Caco-2 (cell line): ENCODE data around the gene CENPV. TPM values are rescaled to one million over a fixed set of nuclear protein-coding genes. Genes with fewer than 3 reads are reported as not detected.

Source experiments
- BruUV-seq: library from RNA; stranded (reverse); fragments of 400-500 nt; replicated peaks from 2 replicates; lab custom pipeline; 2021; lab: Mats Ljungman, UMichigan
- CTCF ChIA-PET: fragments of 300-600 bp; sonication (Branson Sonifier 250); formaldehyde crosslinking; loops from one replicate; lab custom pipeline; 2022; ENCODE audit warnings: antibody characterized with exemption; lab: Charles Lee
- POLR2A ChIA-PET: fragments of 300-600 bp; sonication (Branson Sonifier 250); formaldehyde crosslinking; loops from one replicate; lab custom pipeline; 2022; ENCODE audit warnings: antibody characterized with exemption; lab: Charles Lee
- DNase-seq, 2 experiments: peaks; one replicate each; pipeline versions ENCODE4 v3.0.0 to v3.0.0-alpha.2; 2020 to 2022
- H3K27me3 ChIP-seq: replicated peaks from 2 replicates; pipeline ENCODE4 v1.6.0; 2011; ENCODE audit warnings: low read length; ENCODE audit not compliant: control insufficient read depth, insufficient read depth
- H3K36me3 ChIP-seq: 2 replicates; pipeline ENCODE4 v1.5.1; 2011; ENCODE audit warnings: low read length; ENCODE audit not compliant: control insufficient read depth, insufficient read depth
- H3K4me1 ChIP-seq: fragments of 250-450 bp; sonication (Bioruptor Pico); 2 replicates; pipeline ENCODE4 v1.5.1; 2020; ENCODE audit warnings: mild to moderate bottlenecking
- H3K4me3 ChIP-seq: 2 replicates; pipeline ENCODE4 v1.5.1; 2011; ENCODE audit warnings: low read depth, mild to moderate bottlenecking, control low read depth, low read length
- H3K9me3 ChIP-seq: fragments of 250-450 bp; sonication (Bioruptor Pico); 2 replicates; pipeline ENCODE4 v1.5.1; 2020; ENCODE audit warnings: mild to moderate bottlenecking, moderate library complexity
- H3K27ac Mint-ChIP-seq: one replicate; pipeline ENCODE4 v1.8.0; 2022; ENCODE audit warnings: mixed read lengths; ENCODE audit not compliant: unreplicated experiment
- H3K27me3 Mint-ChIP-seq: one replicate; pipeline ENCODE4 v1.8.0; 2022; ENCODE audit warnings: mixed read lengths; ENCODE audit not compliant: insufficient read depth, unreplicated experiment
- H3K36me3 Mint-ChIP-seq: one replicate; pipeline ENCODE4 v1.8.0; 2022; ENCODE audit warnings: mild to moderate bottlenecking, mixed read lengths; ENCODE audit not compliant: insufficient read depth, unreplicated experiment
- H3K4me1 Mint-ChIP-seq: one replicate; pipeline ENCODE4 v1.8.0; 2022; ENCODE audit warnings: low read depth, mixed read lengths; ENCODE audit not compliant: unreplicated experiment
- H3K4me3 Mint-ChIP-seq: one replicate; pipeline ENCODE4 v1.8.0; 2022; ENCODE audit warnings: mild to moderate bottlenecking, moderate library complexity, mixed read lengths; ENCODE audit not compliant: unreplicated experiment
- H3K9me3 Mint-ChIP-seq: one replicate; pipeline ENCODE4 v1.8.0; 2022; ENCODE audit warnings: mixed read lengths; ENCODE audit not compliant: unreplicated experiment
- intact Hi-C: fragments of 100-400 bp; cut with micrococcal nuclease; formaldehyde crosslinking; loops from one replicate; pipeline ENCODE4 v1.10.0; 2022; ENCODE audit not compliant: unreplicated experiment
- total RNA-seq: library from RNA; stranded (reverse); gene quantifications from 2 replicates; pipeline ENCODE4 v1.2.3, GENCODE V29; 2022
- TF ChIP-seq, protein P1 (sequence below), 2 experiments: fragments of 200-600 bp in 1 of 2; IDR thresholded peaks; 1 replicate in 1 of 2; 2 replicates in 1 of 2; pipeline versions ENCODE4 v1.5.1 to v1.8.0; 2011 to 2022; ENCODE audit warnings: antibody characterized with exemption in 1 of 2, control low read depth in 1 of 2, inconsistent platforms in 1 of 2, low read depth in 1 of 2, low read length in 1 of 2, mild to moderate bottlenecking in 1 of 2, moderate library complexity in 1 of 2; ENCODE audit not compliant: insufficient read depth in 1 of 2, severe bottlenecking in 1 of 2, unreplicated experiment in 1 of 2

The CENPV gene
- total RNA-seq, 1 experiment from 2014 or later = 92.8 TPM

GRCh38 chr17:16377941-16378341 lies 24.7 kb upstream of the CENPV start:
- H3K27me3 ChIP-seq = no peaks in the 10 kb centered on the region
- Mint-ChIP-seq H3K4me1 (peaks cover 7% of the 10 kb centered on the region), H3K36me3 (peaks cover 28% of the 10 kb centered on the region), H3K9me3 (no peaks in the 10 kb centered on the region), H3K4me3 (no peak overlapping the region), H3K27ac (no peak overlapping the region), H3K27me3 (no peaks in the 10 kb centered on the region)
- H3K36me3 ChIP-seq = peaks cover 1% of the 10 kb centered on the region
- ChIA-PET POLR2A (interaction anchor here (1.0 kb wide), 1 partner anchor 61 kb away, joined by 5 read pairs; no protein-coding TSS in a partner anchor), CTCF (interaction anchor here (0.8 kb wide), 1 partner anchor 10 kb away, joined by 3 read pairs; no protein-coding TSS in a partner anchor)
- no TSS peak for BruUV-seq
- H3K4me3 ChIP-seq = no peak overlapping the region
- H3K9me3 ChIP-seq = no peaks in the 10 kb centered on the region
- no peak for DNase-seq
- H3K4me1 ChIP-seq = no peaks in the 10 kb centered on the region
- TF ChIP-seq, protein P1, sequence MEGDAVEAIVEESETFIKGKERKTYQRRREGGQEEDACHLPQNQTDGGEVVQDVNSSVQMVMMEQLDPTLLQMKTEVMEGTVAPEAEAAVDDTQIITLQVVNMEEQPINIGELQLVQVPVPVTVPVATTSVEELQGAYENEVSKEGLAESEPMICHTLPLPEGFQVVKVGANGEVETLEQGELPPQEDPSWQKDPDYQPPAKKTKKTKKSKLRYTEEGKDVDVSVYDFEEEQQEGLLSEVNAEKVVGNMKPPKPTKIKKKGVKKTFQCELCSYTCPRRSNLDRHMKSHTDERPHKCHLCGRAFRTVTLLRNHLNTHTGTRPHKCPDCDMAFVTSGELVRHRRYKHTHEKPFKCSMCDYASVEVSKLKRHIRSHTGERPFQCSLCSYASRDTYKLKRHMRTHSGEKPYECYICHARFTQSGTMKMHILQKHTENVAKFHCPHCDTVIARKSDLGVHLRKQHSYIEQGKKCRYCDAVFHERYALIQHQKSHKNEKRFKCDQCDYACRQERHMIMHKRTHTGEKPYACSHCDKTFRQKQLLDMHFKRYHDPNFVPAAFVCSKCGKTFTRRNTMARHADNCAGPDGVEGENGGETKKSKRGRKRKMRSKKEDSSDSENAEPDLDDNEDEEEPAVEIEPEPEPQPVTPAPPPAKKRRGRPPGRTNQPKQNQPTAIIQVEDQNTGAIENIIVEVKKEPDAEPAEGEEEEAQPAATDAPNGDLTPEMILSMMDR (IDR thresholded peaks at IDR 0.05; ENCODE audit: insufficient read depth in 1 of 2, low read depth in 1 of 2, low read length in 1 of 2, severe bottlenecking in 1 of 2, unreplicated experiment in 1 of 2) = no peak
- intact Hi-C loops = no loop called here

DNA sequence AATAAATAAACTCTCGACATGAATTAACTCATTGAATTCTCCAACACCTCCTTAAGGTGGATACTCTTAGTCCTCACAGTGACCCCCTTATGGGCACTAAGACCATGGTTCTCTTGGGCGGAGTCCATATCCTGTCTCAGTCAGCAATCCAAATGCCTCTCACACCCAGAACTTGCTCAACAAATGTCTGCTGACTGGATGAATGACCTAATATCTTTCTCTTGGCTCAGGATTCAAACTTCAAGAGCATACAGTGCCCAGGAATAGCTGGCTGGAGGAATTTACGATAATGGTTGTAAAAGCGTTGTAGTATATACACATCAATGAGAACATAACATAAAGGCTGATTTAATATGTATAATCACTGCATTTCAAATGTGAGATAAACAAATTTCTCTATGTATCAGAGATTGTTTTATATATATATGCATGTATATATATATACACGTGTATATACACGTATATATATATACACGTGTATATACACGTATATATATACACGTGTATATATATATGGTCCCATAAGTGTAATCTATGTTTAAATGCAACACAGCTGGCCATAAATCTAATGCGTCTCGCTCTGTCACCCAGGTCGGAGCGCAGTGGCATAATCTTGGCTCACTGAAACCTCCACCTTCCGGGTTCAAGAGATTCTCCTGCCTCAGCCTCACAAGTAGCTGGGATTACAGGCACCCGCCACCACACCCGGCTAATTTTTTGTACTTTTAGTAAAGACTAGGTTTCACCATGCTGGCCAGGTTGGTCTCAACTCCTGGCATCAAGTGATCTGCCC lies 21.1 kb upstream of the CENPV start:
- TF ChIP-seq, protein P1 (IDR thresholded peaks at IDR 0.05; ENCODE audit: insufficient read depth in 1 of 2, low read depth in 1 of 2, low read length in 1 of 2, severe bottlenecking in 1 of 2, unreplicated experiment in 1 of 2) = no peak
- ChIA-PET POLR2A (interaction anchor here (0.6 to 0.8 kb wide), 2 partner anchors 33 to 65 kb away, joined by 5 to 7 read pairs; no protein-coding TSS in a partner anchor), CTCF (interaction anchor here (1.3 kb wide), 1 partner anchor 11 kb away, joined by 9 read pairs; no protein-coding TSS in a partner anchor)
- no peaks in the 10 kb centered on the region for H3K27me3 ChIP-seq
- intact Hi-C loops = no loop called here
- no peak for DNase-seq
- no peaks in the 10 kb centered on the region for H3K4me1 ChIP-seq
- Mint-ChIP-seq H3K4me1 (no peaks in the 10 kb centered on the region), H3K9me3 (no peaks in the 10 kb centered on the region), H3K27ac (no peak overlapping the region), H3K27me3 (no peaks in the 10 kb centered on the region), H3K4me3 (no peak overlapping the region), H3K36me3 (no peaks in the 10 kb centered on the region)
- no peak overlapping the region for H3K4me3 ChIP-seq
- no peaks in the 10 kb centered on the region for H3K9me3 ChIP-seq
- BruUV-seq = no TSS peak
- no peaks in the 10 kb centered on the region for H3K36me3 ChIP-seq

- Histone ChIP-seq H3K4me1 (no peaks in the 10 kb centered on the region), H3K36me3 (no peaks in the 10 kb centered on the region), H3K9me3 (no peaks in the 10 kb centered on the region), H3K4me3 (no peak overlapping the region), H3K27me3 (no peaks in the 10 kb centered on the region)
- no TSS peak for BruUV-seq
- Mint-ChIP-seq H3K4me1 (no peaks in the 10 kb centered on the region), H3K27ac (no peak overlapping the region), H3K4me3 (no peak overlapping the region), H3K36me3 (no peaks in the 10 kb centered on the region), H3K9me3 (no peaks in the 10 kb centered on the region), H3K27me3 (no peaks in the 10 kb centered on the region)
- ChIA-PET CTCF (interaction anchor here (1.0 kb wide), 1 partner anchor 8 kb away, joined by 3 read pairs; no protein-coding TSS in a partner anchor), POLR2A (no interaction called here)
- no peak for DNase-seq
- TF ChIP-seq, protein P1 (IDR thresholded peaks at IDR 0.05; ENCODE audit: insufficient read depth in 1 of 2, low read depth in 1 of 2, low read length in 1 of 2, severe bottlenecking in 1 of 2, unreplicated experiment in 1 of 2) = no peak
- intact Hi-C loops = no loop called here
Observed at GRCh38 chr17:16371742-16372141, 18.5 kb upstream of the CENPV start.
